AG09309 (cell line): ENCODE measurements around the gene DCAF11.

ENCODE experiments used
- DNase-seq: peaks from one replicate; pipeline ENCODE4 v3.0.0-alpha.2; 2010; ENCODE audit warnings: low read depth
- H3K4me3 ChIP-seq: 2 replicates; pipeline ENCODE4 v1.5.1; 2011; ENCODE audit warnings: mild to moderate bottlenecking, low read depth, low read length, moderate library complexity; ENCODE audit not compliant: control insufficient read depth
- TF ChIP-seq, protein P1 (sequence below): IDR thresholded peaks from 2 replicates; pipeline ENCODE4 v1.5.1; 2011; ENCODE audit warnings: mild to moderate bottlenecking, low read depth, low read length, inconsistent platforms; ENCODE audit not compliant: insufficient read depth, control insufficient read depth; ENCODE audit errors: missing control alignments

Gene DCAF11

DNA sequence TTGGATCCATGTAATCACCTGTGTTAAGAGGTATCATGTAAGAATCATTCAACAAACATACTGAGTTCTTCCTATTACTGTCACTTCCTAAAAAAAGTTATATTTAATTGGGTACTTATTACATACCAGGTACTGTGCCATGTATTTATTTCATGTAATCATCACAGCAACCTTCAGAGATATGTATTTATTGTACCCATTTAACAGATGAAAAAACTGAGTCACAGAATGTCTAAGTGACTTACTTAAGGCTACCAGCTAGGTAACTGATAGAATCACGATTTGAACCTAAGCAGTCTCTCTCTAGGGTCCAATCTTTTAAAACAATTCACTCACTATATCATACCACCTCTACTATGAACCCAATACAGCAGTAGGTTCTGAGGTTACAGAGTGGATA lies 29.9 kb downstream of the DCAF11 start:
- TF ChIP-seq, protein P1, sequence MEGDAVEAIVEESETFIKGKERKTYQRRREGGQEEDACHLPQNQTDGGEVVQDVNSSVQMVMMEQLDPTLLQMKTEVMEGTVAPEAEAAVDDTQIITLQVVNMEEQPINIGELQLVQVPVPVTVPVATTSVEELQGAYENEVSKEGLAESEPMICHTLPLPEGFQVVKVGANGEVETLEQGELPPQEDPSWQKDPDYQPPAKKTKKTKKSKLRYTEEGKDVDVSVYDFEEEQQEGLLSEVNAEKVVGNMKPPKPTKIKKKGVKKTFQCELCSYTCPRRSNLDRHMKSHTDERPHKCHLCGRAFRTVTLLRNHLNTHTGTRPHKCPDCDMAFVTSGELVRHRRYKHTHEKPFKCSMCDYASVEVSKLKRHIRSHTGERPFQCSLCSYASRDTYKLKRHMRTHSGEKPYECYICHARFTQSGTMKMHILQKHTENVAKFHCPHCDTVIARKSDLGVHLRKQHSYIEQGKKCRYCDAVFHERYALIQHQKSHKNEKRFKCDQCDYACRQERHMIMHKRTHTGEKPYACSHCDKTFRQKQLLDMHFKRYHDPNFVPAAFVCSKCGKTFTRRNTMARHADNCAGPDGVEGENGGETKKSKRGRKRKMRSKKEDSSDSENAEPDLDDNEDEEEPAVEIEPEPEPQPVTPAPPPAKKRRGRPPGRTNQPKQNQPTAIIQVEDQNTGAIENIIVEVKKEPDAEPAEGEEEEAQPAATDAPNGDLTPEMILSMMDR: no peak
- no peak overlapping the region for H3K4me3 ChIP-seq
- no peak for DNase-seq

DNA sequence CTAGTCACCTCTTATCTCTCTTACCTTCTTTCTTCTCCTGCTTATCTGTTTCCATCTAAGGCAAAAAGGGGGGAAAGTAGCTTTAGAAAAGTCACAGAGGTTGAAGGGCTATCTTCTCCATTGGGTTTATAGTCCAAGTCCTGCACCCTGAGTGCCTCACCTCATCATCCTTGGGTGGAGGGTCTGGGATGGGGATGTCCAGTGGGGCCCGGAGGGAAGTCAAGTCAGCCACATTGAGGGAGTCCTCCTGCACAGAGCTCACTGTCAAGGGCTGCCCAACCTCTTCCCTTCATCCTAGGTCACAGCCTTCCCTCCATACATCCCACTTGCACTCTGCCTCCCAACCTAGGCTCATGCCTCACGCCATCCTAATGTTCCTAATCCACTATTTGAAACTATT lies 30.6 kb downstream of the DCAF11 start:
- DNase-seq: no peak
- H3K4me3 ChIP-seq: peak overlapping the region; percentile 93; the same call in 1 of the 2 replicates
- TF ChIP-seq, protein P1: no peak

DNA sequence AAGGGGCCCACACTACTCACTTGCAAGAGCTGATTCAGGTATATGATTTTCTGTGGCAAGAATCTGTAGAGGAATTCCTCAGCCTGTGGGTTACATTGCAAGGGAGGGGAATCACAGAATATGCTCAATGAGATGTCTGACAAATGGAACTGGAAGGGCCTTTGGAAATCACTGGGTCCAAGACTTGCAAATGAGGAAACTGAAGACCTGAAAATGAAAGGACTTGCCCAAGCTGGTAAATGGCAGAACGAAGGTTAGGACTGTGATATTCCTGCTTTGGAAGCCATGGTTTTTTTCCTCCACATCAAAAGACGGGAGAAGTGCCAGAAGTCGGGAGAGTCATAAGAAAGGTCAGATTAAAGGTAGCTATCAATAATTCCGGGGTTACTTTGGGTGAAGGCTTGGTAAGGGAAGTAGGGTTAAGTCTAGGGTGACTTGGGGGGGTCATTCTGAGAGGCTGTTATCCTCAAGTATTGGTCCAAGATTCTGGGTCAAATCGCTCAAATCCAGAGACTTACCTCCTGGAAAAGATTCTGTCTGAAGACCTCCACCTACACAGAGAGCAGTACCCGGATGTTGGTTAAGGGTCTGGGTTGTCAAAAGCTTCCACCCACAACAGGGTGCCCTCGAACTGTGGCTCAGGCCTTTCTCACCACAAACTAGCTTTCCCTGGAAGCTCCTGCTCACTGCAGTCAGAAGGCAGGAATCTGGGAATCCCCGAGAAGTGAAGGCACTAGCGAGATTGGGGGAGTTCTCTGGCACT lies 31.3 kb downstream of the DCAF11 start:
- DNase-seq: peak; percentile 11
- TF ChIP-seq, protein P1: no peak
- peak overlapping the region; percentile 93 for H3K4me3 ChIP-seq

DNA sequence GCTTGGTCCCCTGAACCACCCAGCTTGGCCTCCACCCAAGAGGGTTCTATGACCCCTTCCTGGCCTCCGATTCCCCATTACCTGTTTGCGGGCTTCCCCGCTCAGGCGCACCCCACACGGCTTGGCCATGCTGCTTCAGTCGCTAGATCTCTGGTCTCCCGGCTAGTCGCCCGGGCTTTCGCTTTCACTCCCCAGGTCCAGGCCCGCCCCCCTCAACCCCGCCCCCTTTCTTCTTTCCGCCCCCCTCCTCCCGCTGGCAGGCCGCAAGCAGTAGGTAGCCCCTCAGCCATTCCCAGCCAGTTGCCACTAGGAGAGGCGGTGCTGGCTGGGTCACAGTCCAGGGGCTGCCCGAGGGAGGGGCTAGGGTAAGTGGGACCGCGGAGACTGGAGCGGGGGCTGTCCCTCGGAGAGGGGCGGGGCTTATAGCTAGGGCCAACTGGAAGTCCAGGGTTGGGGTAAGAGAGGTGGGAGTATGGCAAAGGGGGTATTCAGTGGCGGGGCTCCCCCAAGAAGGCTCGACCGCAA lies 31.9 kb downstream of the DCAF11 start, which contains the start of gene PSME2:
TSS of gene PSME2 (minus strand) at position 158 of the 525 bp plus-strand sequence. CDS start at position 129, 29 bp downstream.
- H3K4me3 ChIP-seq: peak within 1 kb of the TSS; percentile 93

DNA sequence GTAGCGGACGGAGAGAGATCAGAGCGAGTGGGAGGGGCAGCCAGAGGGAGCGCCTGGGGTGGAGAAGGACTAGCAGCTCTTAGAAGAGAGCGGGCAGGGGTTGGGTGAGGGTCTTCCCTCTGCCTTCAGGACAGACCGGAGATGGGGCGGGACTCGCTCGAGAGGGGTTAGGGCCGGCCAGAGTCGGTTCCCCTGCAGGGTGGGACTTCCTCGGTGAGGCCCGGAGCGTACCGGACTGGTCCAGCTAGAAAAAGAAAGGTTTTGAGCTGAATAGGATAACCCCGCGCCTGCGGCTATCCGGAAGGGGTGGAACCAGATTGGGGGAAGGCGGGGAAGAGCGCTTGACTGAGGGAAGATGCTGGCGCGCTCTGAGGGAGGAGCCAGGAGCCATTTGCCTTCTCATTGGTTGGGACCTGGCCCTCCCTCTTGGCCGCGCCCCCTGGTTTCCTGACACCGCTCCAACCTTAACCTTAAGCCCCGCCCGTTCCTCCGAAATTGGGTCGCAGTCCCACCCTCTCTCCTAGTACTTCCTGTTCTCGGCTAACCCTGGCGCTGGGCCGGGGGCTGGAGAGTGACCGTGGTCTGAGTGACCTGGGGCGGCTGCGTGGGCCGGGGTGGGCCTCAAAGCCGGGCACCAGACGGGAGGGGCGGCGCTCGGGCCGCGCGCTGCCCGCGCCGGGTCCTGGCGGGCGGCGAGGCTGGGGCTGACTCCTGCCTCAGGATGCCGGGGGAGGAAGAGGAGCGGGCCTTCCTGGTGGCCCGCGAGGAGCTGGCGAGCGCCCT lies 32.6 kb downstream of the DCAF11 start, which contains the start of gene RNF31:
TSS of gene RNF31 (plus strand) at position 521 of the 783 bp plus-strand sequence. CDS start at position 722, 201 bp downstream.
- peak; percentile 93 for DNase-seq
- peak within 1 kb of the TSS; percentile 93 for H3K4me3 ChIP-seq
- TF ChIP-seq, protein P1: no peak

More for the DNA sequence above, 31.9 kb downstream of the DCAF11 start, which contains the start of gene PSME2:
- peak; percentile 84 for DNase-seq
- TF ChIP-seq, protein P1: no peak

DNA sequence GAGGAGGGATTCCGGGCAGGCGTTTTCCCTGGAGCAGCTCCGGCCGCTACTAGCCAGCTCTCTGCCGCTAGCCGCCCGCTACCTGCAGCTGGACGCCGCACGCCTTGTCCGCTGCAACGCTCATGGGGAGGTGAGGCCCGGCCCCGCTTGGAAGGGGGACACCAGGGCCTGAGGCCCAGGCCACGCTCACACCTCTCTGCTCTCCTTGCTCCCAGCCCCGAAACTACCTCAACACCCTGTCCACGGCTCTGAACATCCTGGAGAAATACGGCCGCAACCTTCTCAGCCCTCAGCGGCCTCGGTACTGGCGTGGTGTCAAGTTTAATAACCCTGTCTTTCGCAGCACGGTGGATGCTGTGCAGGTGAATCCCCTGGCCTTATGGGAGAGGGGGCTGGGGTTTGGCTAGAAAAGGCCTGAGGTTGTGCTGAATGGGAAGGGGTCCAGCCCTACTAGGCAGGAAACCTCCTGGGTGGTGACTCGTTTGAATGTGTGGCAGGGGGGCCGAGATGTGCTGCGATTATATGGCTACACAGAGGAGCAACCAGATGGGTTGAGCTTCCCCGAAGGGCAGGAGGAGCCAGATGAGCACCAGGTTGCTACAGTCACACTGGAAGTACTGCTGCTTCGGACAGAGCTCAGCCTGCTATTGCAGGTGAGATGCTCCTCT lies 33.3 kb downstream of the DCAF11 start:
- peak overlapping the region; percentile 93 for H3K4me3 ChIP-seq
- DNase-seq: no peak
- TF ChIP-seq, protein P1: no peak
